ENCODE results near the gene SPEN.

The SPEN gene

GRCh38 chr1:15988856-15989736, 141.6 kb downstream of the SPEN start:
- DNase-seq (ENCODE audit: low spot score) = no peak

DNA sequence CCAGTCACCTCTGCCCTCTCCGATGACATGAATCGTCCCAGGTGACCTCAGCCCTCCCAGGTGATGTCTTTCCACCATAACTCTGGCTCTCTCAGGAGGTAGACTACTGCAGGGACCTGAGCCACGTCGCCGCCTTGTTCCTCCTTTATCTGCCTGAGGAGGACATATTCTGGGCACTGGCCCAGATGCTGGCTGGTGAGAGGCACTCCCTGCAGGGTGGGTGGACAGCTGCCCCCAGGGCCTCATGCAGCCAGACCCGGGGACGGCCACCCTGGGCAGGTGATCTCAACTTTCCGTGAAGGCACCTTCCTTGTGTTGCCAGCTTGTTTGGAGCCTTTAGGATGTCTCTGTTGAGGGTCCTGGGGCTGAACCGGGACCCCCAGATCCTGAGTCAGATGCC, 142.3 kb downstream of the SPEN start:
- no peak for DNase-seq (ENCODE audit: low spot score)
